DMS53 (cell line): ENCODE measurements around the gene PID1.

ENCODE experiments used
- DNase-seq: peaks from one replicate; lab custom pipeline; 2025; lab: John Stamatoyannopoulos, UW

Gene PID1

DNA sequence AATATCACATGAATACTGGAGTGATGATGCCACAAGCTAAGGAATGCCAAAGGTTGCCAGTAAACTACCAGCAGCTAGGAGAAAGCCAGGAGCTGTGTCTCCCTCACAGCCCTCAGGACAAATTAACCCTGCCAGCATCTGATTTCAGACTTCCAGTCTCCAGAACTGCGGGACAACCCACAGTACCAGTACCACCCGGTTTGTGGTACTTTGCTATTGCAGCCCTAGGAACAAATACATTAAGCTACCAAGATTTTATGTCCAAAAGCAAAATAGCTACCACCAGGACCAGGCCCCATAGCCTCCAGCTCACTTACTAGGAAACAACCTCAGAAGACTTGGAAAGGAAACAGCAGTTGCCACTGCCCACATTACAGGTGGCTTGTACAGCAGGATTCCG lies 10.0 kb downstream of the PID1 start:
- DNase-seq: no peak

DNA sequence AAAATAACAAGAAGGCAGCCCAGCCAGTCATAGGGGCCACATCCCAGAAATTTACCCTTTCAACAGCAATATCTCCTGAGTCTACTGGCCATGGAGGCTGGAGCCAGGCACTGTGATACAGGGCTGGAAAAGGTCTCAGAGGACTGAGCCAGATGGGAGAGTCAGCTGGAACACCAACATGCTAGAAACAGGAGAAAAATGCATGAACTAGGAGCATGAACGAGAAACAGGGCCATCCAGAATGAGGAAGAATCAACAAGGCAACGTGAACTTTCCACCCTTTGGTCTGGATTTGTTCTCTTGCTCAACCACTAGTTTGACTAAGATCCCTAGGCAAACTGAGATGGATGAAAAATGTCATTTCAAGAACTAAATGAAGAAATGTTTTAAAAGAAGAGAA lies 13.1 kb downstream of the PID1 start:
- DNase-seq: no peak

DNA sequence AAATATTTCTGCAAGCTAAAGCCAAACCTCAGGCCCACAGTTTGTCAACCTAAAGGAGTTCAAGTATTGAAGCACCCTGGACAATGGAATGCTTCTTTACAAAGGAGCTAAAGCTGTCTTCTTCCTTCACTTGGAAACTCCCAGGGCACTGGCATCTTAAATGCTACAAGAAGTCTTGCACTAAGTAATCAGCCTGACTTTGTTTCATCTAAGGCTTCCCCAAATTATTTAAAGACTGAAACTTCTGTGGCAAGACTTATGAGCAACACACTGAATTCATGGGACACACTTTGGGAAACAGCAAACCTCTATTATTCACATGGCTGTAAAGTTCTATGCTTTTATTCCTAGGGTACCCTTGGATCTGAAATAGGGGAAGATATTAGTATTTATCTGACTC lies 14.7 kb downstream of the PID1 start:
- DNase-seq: no peak

DNA sequence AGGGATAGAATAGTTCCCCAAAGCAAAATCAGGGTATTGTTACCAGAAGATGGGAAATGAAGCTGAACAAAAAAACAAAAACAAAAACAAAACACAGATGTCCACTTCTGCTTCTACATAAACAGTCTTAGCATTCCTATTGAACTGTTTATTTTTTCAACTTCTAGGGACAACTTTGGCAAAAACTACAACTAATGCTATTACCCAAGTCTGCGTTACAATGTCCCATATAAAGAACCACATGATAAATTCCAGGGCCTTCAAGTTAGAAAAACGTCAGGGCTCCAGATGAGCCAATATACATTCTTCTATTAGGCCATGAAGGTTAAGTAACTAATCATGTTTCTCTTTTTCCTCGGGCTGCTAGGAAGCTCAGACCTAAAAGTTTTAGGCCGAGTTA lies 16.9 kb downstream of the PID1 start:
- DNase-seq: no peak

DNA sequence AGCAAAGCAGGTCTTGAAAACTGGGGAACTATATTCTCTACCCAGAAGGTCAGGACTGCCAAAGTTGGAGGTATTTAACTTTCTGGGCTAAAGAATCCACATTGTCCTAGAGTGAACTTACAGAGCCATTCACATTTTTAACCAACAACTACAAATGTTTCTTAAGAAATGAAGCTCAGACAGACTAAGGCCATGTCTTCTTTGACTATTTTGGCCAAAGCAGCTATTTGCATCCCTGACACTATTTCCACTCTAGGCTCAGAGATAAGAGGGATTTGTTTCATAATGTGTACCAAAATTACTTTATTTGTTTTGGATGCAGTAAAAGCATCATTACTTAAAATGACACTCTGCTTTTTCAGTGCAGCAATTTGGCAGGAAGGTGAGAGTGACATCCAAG lies 18.1 kb downstream of the PID1 start:
- no peak for DNase-seq

DNA sequence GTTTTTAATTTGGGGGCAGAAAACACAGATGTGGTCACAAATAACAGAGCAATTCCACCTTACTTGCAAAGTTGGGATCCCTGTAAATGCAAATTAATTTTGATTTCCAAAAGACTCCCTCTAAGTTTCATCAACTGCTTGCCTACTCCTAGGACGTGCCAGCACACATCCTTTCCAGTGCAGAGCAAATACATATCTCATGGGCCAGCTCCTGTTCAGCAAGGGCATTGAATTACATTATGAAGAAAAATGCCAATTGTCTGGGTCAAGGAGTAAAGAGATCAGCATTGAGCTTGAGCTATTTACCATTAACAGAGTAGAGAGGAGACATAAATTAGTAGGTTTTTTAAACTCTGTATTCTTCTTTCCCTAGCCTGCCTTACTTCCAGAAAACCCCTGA lies 18.8 kb downstream of the PID1 start:
- DNase-seq: no peak

DNA sequence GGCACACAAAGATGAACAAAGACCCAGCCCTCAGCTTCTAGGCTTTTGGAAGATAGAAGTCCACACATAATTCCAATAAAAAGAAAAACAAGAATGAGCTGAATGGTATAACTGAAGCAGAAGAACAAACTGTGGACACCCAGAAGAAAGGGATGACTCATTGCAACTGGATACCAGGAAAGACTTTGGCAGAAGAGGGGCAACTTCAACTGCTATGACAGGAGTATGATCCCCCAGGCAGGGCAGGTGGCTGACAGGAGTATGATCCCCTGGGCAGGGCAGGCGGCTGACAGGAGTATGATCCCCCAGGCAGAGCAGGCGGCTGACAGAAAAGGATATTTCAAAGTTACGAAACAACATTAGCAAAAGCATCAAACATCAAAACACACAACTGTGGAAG lies 21.6 kb downstream of the PID1 start:
- DNase-seq: peak; percentile 2

DNA sequence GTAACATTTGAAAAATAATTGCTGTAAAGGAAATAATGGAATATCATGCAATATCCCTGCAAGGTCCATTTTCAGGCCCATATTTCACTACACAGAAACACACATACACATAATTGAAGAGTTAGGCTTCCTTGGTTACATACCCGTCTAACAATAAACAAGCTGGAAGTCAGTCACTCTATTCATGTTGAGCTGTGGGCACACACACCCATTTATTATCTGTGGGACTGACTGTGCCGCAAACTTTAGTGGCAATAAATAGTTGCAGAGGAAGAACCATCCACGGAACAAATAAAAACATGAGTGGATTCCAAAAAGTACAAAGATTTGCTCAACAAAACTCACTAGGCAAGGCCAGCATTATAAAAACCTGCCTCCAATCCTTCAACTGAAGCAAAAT lies 24.8 kb downstream of the PID1 start:
- DNase-seq: no peak

DNA sequence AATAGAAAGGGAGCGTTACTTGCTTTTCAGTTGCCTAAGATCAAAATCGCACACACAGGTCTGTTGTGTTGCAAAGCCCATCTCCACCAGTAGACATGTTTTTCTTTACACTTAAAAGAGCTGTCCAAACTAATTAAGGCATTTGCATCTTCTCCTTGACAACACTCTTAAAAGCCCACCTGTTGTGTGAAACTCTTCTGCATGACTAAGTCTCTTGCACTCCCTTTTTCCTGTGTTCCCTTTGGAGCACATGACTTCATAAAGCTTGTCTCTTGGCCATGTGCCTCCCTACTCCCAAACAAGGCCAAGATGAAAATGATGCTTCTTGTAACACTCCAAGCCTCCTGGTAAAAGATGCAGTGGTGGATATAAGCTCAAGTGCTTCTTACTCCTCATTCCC lies 26.1 kb downstream of the PID1 start:
- no peak for DNase-seq

DNA sequence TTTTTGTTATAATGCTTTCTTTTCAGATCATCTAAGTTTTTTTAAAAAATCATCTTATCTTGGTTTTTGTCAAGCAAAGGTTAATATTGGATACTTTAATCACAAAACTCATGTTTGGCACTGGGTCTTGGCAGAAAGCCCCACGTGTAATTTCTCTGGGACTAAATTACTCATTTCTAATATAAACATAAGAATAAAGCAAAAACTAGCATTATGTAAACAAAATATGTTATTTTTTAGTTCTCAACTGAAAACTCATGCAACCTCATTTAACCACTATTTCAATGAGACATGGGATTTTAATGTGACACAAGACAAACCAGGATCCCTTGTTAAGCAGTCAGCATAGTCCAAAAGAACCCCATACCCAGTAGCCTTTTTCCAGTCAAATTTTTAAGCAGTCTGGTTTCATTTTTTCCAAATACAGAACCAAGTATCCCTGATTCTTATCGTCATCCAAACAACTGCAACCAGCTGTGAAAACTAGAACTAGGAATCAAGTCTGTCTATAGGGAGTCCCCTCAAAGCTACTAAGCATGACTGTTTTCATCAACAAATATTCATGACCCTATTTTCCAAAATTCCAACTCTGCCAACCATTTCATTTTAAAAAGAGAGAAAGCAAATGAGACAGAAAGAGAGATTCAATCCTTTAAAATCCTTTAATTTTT lies 27.1 kb downstream of the PID1 start:
- DNase-seq: no peak

DNA sequence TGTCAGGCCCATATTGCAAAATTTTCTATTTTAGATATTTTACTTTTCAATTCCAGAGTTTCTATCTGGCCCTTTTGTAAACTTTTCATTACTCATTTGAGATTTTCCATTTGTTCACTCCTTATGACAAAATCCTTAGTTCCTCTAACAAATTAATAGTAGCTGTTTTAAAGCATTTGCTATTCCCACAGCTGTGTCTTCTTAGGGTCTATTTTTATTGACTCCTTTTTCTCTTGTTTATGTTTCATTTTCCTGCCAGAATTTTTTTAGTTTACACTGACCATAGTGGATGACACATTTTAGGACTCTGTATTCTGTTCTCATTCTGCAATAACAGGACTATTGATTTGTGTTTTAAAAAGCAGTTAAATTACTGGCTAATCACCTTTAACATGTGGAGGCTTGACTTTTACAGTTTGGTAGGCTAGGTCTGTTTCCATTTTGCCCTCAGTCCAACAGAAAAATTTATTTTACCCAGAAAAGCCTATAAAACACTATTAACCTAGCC lies 30.0 kb downstream of the PID1 start:
- DNase-seq: no peak

DNA sequence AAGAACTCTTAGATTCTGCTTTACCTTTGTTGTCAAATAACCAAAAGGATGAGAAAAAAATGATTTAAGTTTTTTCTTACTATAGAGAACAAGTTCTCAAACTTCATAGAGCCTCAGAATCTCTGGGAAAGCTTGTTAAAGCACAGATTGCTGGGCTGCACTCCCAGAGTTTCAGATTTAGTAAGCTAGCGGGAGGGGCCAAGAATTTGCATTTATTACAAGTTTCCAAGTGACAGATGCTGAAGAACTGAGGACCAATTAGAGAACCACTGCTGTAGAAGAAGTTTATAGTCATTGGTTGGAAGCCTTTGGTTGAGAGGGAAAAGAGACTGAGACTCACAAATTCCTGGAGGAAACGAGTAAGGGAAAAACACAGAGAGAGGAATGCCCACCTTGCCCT lies 32.1 kb downstream of the PID1 start:
- no peak for DNase-seq

DNA sequence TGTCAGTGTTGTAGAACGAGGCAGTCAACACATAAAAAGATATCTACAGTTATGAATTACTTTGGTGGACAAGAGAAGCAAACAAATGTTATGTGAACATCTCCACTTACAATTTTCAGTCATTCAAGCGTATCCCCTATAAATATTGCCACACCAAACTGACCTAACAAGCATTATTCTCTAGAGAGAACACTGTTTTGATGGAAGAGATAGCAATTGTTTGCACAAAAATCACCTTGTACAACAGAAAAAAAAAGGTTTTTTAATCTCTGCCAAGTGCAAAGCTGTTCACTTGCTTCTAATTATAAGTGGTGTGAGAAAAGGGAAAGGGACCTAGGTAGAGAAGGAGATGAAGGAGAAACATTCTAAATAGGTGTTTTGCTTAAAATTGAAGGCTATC lies 33.8 kb downstream of the PID1 start:
- peak; percentile 38 for DNase-seq

DNA sequence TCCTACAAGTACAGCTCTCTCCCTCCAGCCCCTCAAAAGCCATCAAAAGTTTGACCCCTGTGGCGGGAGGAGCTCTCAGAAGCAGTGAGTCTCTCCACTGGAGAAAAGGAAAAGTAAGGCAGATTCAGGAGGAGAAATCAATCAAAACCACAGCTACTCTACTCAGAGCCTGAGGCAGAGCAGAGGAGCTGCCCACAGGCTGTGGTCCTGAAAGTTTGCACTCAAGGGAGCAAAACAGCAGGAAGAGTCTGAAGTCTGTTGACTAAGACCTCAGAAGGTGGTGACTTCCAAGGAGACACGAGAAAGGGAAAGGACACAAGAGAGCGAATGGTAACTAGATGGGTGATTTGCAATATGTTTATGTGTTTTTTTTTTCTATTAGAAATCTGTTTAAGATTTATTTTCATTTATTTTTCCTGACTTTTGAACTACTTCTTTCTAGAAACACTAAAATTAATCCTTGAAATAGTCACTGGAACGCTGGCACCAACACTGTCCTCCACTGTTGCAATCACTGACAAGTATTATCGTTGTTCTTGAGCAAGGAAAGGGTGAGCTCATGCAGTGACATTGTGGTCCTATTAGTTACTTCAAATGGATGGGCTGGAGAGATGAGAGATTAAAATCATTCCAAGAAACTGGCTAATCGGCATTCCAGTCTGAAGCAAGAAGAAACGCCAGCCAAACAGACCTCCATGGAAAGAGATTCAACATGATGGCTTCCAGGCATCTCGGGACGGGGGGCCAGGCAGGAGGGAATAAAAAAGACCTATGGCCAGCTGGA lies 35.8 kb downstream of the PID1 start:
- DNase-seq: no peak

DNA sequence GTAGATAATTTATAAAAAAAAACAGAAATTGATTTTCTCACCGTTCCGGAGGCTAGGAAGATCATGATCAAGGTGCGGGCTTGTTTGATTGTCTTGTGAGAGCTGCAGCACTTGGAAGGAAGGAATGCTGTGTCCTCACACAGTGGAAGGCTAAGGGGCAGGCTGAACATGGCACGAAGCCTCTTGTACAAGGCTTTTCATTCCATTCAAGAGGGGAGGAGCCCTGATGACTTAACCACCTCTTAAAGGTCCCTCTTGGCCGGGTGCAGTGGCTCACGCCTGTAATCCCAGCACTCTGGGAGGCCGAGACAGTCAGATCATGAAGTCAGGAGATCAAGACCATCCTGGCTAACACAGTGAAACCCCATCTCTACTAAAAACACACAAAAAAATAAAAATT lies 39.2 kb downstream of the PID1 start:
- no peak for DNase-seq

DNA sequence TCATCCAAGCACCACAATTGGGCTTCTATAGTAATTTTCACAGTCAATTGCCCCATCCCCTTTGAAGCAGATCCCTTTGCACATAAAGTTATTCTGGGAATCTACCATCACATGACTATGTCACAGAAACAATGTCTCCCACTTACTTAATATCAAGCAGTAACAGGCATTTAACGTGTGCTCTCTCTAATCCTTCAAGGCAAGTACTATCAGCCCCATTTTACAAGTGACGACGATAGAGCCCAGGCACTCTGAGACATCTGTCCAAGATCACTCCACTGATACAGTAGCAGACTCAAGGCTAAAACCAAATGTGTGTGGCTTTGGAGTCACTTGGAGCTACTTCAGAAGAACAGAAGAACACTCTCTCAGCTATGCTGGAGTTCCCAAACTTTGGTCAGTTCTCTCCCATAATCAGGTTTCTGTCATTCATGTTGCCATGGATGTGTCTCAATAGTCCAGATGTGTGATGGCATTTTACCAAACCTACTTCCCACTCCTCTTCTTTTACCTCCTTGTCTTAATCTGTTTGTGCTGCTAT lies 39.7 kb downstream of the PID1 start:
- no peak for DNase-seq

DNA sequence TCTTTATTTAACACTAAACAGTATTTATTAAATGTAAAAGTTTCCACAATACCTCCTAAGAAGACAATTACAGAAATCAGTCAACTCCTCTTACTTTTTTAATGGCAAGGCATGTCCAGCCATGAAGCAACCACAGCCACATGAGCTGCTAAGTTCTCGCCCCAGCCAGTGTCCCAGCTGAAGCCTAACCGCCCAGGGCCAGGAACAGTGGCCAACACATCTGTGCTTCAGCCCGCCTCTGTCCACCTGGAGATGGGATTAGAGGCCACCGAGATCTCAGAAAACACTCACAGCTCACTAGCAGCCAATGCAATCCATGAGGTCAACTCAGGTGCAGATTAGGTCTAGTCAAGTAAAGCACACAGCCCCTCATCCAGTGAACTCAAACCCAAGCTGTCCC lies 40.2 kb downstream of the PID1 start:
- DNase-seq: no peak

DNA sequence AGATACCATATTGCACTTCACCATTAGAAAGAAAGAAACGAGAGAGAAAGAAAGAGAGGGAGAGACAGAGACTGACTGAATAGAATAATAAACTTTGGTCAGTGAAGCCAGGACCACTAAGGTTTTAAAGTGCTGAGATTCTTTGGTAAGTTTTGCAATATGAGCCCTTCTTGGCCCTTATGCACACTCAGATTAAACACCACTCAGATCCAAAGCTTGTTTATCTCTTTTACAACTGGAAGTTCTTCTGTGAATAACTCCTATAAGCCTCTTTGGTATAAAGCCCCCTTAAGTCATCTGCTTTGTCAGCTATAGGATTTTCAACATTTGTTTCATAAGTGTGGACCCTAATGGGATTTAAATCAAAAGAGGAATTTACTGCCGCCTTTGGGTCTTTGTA lies 40.8 kb downstream of the PID1 start:
- no peak for DNase-seq

DNA sequence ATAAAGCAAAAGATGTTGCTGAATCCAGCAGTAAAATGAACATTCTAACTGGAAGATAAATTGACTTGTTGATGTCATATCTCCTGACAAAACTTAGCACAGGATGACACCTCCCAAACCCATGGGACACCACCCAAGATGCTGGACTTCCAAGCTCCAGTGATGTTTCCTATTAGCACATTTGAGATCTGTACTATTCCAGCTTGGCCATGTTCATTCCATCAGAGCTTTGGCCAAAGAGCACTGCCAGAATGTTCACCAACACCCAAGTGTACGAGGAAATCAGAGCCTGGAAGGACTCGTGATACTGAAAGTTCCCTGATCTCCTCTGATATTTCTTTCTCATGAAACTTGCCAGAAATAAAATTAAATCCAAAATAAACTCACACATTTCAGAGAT lies 44.7 kb downstream of the PID1 start:
- DNase-seq: no peak

DNA sequence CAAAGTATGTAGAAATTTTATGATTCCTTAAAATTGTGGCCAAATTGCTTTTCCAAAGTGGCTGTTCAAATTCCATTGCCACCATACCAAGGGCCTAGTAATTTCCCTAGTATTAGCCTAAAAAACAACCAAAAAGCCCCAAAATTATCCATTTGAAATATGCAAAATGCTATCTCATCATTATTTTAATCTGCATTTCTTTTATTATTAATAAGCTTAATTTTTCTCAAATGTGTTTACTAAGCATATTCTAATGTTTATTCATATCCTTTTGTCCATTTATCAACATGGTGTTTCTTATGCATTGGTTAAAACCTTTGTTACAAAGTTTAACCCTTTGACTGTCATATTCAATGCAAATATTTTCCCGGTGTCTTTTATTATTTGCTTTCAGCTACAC lies 48.0 kb downstream of the PID1 start:
- DNase-seq: no peak

DNA sequence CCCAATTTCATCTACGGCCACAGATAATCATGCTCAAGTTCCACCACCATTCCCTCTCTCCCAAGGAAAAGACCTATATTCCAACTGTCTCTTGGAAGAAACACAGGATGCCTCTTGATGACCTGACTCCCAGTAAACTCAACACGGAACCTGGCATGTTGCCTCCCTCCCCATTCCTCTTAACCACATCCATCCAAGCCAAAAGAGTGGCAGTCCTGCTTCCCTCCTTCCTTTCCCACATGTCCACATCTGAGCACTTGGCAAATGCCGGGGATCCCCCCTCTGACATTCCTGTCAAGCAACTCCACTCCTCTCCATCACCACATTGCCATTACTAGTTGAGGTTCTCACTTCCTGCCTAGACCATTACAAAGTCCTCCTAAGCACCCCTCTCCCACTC lies 49.4 kb downstream of the PID1 start:
- DNase-seq: no peak

DNA sequence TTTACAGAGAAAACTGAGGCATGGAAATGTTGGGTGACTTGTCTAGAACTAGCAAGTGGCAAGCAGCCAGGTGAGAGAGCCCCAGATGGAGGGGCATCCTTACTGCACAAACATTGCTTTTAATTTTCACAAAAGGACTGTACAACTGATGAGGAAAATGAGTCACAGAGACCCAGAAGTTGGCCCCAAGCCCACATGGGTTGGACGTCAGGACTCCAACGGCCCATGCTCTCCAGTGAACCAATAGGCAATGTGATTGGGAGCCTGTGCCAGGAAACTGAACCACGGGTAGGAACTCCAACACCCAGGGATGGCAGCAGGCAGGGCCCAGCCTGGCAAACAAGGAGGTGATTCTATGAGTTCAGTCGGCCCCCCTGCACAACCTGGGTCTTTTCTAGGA lies 50.8 kb downstream of the PID1 start:
- no peak for DNase-seq

DNA sequence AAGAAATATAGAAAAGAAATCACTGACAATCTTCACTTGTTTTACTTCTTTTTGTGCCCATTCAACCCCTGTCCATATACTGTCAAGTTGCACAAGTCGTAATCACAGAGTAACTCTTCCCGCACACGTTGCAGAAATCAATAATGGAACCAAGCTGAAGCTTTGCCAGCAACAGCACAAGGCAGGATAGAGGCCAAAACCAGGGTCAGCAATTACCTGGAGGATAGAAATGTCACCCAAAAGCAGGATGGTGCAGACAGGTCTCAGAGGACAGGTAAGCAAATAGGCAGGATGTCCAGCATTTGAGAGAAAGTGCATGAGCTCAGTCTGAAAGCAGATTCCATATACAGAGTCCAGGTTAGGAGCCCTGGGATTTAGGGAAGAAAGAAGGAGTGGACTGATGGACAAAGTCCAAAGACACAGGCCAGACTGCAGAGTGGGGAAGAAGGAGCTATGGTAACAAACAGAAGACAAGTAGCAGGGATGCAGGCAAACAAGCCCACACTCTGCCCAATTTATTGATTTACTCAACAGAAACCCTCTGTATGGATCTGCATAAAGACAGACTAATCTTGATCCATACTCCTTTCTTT lies 52.7 kb downstream of the PID1 start:
- no peak for DNase-seq
